DOHH2 (cell line): ENCODE results near the gene RNF32.

ENCODE experiments used
- CTCF ChIP-seq: fragments of 200-600 bp; sonication (generic); IDR thresholded peaks from one replicate; pipeline ENCODE4 v1.5.1; 2014; ENCODE audit warnings: antibody characterized with exemption, mild to moderate bottlenecking, low read depth, low read length; ENCODE audit not compliant: poor library complexity, severe bottlenecking
- EZH2phosphoT487 ChIP-seq: fragments of 200-600 bp; sonication (generic); IDR thresholded peaks from 2 replicates; pipeline ENCODE4 v1.6.1; 2017; ENCODE audit warnings: borderline replicate concordance, mild to moderate bottlenecking, antibody characterized with exemption, low read length, moderate library complexity, mixed read lengths

GRCh38 chr7:156691764-156692163 is 51.2 kb downstream of the RNF32 start:
- TF ChIP-seq CTCF, result no peak
- TF ChIP-seq EZH2phosphoT487, result no peak
